SHP77 (cell line): Measurements from ENCODE around the gene CCDC157.
A peak's percentile ranks its signal among the peaks of the same experiment; 100 is the strongest.

Source experiments
- DNase-seq, 2 experiments: peaks; one replicate each; lab custom pipeline; 2025; lab: John Stamatoyannopoulos, UW

Gene CCDC157

DNA sequence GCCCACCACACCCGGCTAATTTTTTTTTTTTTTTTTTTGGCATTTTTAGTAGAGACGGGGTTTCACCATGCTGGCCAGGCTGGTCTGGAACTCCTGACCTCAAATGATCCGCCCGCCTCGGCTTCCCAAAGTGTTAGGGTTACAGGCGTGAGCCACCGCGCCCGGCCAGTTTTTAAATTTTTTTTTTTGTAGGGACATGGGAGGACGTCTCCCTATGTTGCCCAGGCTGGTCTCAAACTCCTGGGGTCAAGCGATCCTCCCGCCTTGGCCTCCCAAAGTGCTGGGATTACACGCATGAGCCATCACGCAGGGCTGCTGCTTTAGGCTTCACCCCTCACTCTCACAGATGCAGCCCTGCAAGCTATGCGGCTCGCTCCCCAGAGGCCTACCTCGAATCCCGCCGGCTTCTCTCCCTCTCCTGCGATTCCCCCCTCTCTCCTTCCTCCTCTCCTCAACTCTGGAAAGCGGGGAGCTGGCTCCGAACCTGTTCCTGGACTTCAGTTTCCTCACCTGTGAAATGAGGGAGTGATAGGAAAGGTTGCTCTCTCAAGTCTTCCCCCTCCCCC is 926 bp downstream of the CCDC157 start:
- no peak for DNase-seq

DNA sequence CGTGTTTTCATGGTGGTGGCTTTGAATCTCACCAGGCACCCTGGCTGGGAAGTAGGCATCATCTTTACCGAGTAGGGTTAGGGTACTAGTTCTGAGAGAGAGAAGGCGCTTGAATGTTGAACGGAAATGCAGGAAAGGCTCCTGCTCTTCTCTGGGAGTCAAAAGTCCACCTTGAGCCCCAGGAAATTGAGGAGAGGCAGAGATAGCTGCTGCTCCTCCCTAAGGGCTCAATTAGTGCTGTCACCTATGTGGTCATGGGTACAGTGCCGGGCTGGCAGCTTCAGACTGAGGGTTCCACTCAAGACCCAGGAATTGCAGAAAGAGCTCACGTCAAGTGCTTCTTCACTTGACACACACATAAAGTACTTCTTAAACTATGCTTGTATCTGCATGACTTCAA is 1.7 kb downstream of the CCDC157 start:
- DNase-seq, result no peak

DNA sequence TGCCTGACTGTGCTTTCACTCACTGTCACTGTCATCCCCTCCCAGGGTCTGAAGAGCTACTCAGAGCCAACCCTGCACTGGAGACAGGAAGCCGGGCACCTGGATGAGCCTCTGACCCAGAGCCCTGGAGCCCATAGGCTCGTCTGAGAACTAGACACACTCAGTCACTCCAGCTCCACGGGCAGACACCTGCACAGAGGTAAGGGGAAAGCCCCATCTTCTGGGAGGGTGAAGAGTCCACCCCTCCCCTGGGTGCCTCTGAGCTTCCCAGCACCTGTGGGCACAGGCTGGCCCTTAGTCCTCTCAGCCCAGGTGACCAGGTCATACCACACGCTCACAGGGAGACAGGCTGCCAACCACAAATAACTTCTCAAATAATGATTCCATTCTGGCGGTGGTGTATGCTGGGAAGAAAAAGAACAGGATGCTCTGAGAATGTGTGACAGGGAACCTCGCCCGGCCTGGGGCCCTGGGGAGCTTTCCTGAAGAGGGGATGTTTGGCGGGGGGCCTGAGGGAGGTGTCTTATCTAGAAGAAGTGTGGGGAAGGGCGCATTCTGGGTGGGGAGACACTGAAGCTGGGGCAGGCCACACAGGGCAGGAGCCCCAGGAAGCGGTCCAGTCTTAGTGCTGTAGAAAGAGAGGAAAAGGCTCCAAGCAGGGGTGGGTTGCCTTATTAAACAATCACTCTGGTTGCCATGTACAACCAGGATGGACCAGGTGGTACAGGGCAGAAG is 5.3 kb downstream of the CCDC157 start:
- no peak for DNase-seq

GRCh38 chr22:30362651-30363281 is 6.0 kb downstream of the CCDC157 start:
- DNase-seq, result no peak

DNA sequence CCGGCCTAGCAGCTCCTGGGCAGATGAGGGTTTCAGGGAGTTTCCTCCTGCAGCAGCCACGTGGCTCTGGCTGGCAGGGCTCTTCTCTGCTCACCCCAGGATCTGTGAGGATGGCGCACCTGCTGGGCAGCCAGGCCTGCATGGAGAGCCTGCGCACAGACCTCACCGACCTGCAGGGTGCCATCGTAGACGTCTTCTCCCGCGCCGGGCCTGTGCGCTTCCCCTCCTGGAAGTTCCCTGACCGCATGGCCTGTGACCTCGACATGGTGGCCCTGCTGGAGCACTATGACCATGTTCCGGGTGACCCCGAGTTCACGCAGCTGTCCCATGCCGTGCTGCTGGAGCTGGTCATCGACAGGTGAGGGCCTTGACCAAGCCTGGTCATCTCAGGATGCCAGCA is 9.1 kb downstream of the CCDC157 start:
- DNase-seq, result no peak

DNA sequence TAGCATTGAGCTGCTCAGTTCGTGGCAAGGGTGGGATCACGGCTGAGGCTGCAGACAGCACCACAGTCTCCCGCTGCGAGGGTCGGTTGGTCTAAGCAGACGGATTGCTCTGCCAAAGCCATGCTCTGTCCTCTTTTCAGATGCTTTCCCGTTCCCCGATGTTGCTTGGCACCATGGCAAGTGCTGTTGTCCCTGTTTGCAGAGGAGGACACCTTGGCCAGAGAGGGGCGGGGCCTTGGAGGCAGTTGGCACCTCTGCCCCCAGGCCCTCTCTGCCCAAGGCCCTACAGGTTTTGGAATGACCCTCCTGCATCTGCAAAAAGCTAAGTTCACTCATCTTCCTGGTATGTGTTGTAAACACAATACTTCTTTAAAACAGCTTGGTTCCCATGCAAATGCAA is 11.6 kb downstream of the CCDC157 start:
- DNase-seq, result no peak

DNA sequence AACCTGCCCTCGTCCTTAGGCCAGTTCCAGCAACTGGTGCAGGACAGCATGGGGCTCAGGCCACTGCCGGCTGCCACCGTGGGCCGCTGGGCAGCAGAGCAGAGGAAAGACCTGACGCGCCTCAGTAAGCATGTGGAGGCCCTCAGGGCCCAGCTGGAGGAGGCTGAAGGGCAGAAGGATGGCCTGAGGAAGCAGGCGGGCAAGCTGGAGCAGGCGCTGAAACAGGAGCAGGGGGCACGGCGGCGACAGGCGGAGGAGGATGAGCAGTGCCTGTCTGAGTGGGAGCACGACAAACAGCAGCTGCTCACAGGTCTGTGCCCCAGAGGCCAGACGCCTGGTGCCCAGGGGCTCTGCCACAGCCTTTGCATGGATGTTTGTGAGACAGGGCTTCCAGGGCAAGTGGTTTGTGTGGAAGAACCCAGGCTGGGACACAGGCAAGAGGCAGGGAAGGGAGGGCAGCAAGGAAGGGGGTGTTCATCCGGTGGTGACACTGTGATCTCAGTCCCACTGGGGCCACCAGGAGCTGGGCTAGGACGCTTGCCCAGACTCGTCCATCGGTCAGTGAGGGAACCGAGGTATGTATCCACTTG is 13.9 kb downstream of the CCDC157 start:
- DNase-seq, result no peak

DNA sequence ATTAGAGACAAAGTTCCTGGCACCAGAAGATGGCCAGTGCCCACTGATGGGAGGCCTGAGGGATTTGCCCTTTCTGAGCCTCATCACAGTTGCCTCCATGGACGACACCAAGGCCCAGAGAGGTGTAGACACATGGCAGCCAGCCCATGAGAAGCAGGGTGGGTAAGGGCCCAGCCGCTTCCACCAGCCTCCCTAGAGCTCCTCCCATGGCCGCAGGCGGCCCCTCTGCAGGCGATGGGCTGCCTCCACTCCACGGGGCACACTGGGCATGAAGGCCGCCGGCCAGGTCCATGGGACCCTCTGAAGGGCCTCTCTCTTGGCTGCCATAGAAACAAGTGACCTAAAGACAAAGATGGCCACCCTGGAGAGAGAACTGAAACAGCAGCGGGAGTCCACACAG is 14.5 kb downstream of the CCDC157 start:
- no peak for DNase-seq

GRCh38 chr22:30371981-30372380 is 15.2 kb downstream of the CCDC157 start:
- peak in 1 of 2 experiments; percentile 24 for DNase-seq

DNA sequence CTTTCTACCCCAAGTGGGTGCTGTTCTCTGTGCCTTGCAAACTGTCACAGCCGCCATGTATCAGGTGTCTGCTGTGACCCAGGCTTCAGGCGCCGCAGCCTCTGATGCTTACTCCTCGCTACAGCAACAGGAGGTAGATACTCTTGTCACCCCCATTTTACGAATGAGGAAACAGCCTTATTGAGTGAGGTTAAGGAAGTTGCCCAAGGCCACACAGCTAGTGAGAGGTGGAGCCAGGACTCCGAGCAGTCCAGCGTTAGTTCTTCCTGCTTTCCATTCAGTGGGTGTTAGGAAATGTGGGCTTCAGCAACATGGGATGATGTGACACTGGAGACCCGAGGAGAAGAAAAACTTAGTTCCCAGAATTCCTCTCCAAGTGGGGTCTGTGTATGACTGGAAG is 16.1 kb downstream of the CCDC157 start:
- DNase-seq, result no peak

DNA sequence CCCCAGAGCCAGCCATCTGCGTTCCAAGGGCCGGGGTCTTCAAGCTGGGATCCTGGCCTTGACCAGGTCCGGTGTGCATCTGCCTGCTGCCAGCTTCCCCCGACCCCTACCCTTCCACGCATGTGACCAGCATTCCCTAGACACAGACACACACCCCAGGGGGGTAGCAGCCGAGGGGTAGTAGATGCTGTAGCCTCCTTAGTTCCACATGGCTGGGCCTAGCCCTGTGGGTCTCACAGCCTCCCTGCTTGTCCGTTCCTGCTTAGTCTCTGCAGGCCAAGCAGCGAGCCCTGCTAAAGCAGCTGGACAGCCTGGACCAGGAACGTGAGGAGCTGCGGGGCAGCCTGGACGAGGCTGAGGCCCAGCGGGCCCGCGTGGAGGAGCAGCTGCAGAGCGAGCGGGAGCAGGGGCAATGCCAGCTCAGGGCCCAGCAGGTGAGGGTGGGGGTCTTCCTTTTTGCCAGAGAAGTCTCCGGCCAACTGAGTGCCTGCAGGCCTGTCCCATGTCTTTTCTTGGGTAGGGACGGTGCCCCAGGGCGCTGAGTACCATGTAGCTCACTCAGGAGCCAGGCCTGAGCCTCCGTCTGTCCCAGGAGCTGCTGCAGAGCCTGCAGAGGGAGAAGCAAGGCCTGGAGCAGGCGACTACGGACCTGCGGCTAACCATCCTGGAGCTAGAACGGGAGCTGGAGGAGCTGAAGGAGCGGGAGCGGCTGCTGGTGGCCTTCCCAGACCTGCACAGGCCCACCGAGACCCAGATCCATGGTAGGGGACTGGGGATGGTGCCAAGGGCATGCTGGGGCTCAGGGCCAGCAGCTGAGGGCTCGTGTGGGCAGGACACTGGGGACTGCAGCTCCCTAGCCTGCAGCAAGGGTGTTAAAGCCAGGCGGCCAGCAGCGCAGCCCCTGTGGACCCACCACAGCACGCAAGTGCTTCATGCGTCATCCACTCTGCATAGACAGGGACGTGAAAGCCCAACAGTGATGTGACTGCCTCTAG is 16.8 kb downstream of the CCDC157 start:
- DNase-seq, result no peak

DNA sequence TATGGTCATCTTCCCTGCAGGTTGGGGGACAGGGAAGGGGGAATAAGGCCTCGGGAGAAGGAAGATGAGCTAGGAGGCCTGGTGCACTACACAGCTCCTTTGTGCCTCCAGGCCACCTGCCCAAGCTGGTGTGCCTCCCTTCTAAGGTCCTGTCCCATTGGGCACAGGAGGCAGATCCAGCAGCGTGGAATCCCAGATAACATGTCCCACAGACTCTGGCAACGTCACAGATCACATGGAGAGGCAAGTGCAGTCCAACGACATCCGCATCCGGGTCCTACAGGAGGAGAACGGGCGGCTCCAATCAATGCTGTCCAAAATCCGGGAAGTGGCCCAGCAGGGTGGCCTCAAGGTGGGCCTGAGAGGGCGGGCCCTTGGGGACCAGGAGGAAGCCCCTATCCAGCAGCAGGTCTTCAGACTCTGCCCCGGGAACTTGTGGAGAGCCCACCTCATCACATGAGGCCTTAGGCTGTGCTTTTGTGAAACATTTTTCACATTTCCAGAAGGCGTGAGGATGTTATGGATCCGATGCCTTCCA is 18.6 kb downstream of the CCDC157 start:
- DNase-seq, result no peak

DNA sequence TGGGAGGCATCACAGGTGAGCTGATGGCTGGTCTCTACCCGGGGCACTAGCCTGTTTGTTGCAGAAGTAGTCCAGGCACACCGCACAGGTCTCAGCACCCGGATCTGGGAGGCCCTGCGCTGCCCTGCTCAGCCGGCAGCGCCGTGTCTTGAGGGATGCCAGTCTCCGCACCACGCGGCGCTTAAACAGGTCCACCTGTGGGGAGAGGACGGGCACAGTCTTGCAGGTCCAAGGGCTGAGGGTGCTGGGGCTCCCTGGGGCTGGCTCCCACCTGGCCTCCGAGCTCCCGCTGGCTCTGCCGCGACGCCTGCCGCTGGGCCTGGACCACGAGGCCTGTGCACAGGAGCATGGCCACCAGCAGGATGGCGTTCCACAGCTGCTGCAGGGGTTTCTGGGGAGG is 23.2 kb downstream of the CCDC157 start:
- no peak for DNase-seq

DNA sequence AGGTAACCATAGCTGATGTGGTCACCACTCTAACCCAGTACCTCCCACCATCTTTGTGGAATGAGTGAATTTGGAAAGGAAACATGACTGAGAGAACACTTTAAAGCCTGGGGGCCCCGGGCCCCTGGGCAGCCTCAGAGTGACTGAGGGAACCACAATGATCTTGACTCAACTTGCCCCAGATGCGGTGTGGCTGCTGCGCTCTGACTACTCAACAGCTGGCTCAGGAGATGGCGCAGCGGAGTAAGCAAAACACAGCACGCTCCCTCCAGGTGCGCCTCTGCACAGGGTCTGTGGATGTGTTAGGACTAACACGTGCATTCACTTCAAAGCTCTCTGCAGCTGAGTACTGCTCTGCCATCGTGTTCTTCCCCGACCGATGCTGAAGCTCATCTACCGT is 24.5 kb downstream of the CCDC157 start:
- DNase-seq, result no peak

- no peak for DNase-seq
These were observed 25.5 kb downstream of the CCDC157 start for GRCh38 chr22:30382340-30382739.

DNA sequence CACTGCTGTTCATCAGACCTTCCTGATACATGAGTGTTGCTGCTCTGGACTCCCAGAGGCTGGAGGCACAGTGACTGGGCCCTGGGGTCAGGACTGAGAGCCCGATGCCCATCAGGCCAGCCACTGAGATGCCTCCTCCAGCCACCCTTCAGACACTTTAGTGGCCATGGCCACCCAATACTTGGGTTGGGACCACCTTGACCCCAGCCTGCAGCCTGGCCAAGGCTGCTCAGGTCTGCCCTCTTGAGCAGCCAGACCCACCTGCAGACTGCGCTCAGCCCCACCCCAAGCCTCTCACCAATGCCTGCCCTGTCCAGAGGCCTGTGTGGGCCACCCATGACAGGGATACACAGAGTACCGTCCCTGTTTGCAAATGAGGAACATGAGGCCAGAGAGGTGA is 26.3 kb downstream of the CCDC157 start:
- no peak for DNase-seq

DNA sequence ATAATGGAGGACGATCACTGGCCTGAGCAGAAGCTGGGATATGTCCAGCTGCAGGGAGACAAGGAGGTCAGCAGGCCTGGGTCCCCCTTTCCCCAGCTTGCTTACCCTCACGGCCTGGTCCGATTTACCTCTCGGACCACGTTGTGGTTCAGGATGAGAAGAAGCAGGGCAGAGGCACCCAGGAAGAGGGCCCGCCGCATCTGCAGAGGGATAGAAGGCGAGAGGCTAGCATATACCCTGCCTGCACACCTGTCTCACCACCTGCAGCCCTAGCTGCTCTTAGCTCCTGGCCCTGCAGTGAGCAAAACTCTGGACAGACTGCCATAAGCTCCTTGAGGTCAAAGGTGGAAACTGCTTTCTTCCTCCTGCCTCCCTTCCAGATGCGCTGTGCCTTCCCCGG is 29.1 kb downstream of the CCDC157 start:
- no peak for DNase-seq

DNA sequence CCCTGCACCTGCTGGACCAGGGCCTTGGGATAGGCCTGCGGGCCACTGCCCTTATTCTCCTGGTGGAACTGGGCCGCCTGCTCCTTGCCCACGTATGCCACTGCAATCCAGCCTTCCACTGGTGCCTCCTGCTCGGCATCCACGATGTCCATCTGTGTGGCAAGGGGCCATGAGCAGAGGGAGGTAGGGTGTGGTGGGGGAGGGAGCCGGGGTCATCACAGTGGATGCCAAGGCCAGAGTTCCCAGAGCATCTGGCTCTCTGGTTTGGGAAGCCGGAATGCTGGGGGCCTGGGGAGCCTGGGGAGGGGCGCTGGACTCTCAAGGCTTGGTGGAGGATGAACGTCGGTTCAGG is 29.8 kb downstream of the CCDC157 start:
- DNase-seq, result no peak

GRCh38 chr22:30386960-30387827 is 30.4 kb downstream of the CCDC157 start, which contains the start of gene RNF215:
Gene RNF215, minus strand, starts transcription at chr22:30387411. Its CDS starts 98 bp downstream, at chr22:30387313.
- DNase-seq, result peak; percentile 44 to 66

DNA sequence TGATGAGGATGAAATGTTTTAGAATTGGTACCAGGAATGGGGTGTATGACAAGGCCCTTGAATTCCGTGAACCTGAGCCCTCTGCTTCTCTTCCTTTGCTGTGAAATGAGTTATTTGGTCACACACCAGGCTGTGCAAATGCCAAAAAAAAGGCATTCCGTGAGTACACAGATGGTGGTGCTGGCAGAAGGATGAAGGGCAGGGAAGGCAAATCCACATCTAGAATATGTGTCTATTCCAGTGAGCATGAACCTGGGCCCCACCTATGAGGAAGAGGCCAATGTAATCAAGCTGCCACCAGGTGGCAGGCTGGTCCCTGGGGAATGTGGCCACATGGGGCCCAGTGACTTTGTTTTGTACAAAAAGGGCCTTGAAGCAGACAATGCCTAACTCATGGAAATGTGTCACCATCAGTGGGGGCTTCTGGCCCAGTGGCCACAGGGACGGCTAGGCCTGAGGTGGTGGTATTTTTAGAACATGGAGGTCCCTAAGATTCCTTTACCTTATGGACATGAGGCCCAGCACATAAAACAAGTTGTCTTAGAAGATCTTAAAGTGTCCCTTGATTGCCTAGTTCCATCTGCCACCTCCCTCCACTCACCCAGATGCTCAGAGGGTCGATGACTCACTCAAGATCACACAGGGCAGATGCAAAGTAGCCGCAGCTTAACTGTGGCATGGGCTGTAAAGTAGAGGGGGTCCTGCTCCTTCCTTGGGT is 34.3 kb downstream of the CCDC157 start:
- DNase-seq, result peak; percentile 62 to 87
